Measurements from ENCODE around the gene WDR72.
"Not testable (repeated sequence)": the region's sequence is repeated elsewhere in the genome, so short reads cannot be mapped to it uniquely, and the experiment has no call there.

The WDR72 gene

DNA sequence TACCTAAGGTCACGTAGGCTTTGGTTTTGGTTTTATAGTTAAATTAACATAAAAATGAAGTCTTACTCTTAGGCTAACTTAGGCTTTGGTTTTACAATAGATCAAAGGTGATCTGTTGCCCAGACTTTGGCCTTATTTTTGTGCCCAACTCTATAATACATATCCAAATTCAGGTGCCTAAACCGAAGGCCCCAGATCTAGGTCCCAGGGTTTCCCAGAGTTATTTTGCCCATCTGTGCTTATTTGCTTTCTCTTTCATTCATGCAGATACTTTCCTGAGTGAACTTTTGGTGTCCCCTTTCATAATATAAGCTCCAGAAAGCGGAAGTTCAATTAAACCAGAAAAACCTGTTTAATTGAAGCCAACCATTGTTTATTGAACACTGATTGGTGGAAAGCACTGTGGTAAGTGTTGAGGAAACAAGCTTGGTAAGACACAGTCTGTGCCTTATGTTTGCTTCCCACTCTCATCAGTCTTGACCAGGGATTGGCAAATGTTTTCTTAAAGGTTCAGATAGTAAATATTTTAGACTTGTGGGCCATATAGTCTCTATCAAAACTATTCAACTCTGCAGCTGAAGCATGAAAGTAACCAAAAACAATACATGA is 209.7 kb downstream of the WDR72 start:
- no peak for DNase-seq (ENCODE audit: low spot score)
- TF ChIP-seq, protein P1, sequence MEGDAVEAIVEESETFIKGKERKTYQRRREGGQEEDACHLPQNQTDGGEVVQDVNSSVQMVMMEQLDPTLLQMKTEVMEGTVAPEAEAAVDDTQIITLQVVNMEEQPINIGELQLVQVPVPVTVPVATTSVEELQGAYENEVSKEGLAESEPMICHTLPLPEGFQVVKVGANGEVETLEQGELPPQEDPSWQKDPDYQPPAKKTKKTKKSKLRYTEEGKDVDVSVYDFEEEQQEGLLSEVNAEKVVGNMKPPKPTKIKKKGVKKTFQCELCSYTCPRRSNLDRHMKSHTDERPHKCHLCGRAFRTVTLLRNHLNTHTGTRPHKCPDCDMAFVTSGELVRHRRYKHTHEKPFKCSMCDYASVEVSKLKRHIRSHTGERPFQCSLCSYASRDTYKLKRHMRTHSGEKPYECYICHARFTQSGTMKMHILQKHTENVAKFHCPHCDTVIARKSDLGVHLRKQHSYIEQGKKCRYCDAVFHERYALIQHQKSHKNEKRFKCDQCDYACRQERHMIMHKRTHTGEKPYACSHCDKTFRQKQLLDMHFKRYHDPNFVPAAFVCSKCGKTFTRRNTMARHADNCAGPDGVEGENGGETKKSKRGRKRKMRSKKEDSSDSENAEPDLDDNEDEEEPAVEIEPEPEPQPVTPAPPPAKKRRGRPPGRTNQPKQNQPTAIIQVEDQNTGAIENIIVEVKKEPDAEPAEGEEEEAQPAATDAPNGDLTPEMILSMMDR (IDR thresholded peaks at IDR 0.05; ENCODE audit: extremely low read depth, missing control alignments) = no peak

DNA sequence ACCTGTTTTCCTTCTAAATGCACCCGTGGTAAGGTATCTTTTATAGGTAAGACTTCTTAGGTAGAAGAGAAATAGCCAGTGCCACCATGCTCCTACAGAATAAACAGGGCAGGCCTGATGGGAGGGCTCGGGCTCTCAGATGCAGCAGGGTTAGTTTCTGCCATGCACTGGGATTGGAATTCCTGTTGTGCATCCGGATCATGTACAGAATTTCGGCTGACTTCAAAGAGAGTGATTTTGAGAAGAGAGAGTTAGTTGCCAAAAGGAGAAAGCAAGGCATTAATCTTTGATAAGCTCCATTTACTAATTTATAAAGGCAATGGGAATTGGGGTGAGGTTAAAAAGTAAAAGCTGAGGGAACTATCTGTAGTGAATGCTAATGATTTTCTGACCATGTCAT is 211.2 kb downstream of the WDR72 start:
- DNase-seq (ENCODE audit: low spot score) = no peak

DNA sequence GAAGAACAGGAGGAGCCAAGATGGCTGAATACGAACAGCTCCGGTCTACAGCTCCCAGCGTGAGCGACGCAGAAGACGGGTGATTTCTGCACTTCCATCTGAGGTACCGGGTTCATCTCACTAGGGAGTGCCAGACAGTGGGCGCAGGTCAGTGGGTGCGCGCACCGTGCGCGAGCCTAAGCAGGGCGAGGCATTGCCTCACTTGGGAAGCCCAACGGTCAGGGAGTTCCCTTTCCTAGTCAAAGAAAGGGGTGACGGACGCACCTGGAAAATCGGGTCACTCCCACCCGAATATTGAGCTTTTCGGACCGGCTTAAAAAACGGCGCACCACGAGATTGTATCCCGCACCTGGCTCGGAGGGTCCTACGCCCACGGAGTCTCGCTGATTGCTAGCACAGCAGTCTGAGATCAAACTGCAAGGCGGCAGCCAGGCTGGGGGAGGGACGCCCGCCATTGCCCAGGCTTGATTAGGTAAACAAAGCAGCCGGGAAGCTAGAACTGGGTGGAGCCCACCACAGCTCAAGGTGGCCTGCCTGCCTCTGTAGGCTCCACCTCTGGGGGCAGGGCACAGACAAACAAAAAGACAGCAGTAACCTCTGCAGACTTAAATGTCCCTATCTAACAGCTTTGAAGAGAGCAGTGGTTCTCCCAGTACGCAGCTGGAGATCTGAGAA is 218.7 kb downstream of the WDR72 start:
- not testable (repeated sequence) for DNase-seq (ENCODE audit: low spot score)

More for the DNA sequence above, 211.2 kb downstream of the WDR72 start:
- TF ChIP-seq, protein P1 (IDR thresholded peaks at IDR 0.05; ENCODE audit: extremely low read depth, missing control alignments) = no peak

DNA sequence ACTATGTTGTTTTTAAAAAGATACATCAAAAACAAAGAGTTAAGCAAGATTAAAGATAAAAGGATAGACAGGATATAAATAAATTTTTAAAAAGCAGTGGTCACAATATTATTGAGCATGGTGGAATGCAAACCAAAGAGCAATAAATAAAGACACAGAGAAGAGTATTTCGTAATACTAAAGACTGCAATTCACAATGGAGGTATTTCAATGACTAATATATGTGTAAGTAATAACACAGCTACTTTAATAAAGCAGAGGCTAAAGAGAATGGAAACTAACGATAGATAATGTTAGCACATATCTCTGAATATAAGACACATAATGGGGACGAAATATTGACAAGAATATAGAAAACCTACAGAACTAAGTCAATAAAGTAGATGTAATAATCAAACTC is 219.6 kb downstream of the WDR72 start:
- TF ChIP-seq, protein P1 (IDR thresholded peaks at IDR 0.05; ENCODE audit: extremely low read depth, missing control alignments) = no peak
- no peak for DNase-seq (ENCODE audit: low spot score)

DNA sequence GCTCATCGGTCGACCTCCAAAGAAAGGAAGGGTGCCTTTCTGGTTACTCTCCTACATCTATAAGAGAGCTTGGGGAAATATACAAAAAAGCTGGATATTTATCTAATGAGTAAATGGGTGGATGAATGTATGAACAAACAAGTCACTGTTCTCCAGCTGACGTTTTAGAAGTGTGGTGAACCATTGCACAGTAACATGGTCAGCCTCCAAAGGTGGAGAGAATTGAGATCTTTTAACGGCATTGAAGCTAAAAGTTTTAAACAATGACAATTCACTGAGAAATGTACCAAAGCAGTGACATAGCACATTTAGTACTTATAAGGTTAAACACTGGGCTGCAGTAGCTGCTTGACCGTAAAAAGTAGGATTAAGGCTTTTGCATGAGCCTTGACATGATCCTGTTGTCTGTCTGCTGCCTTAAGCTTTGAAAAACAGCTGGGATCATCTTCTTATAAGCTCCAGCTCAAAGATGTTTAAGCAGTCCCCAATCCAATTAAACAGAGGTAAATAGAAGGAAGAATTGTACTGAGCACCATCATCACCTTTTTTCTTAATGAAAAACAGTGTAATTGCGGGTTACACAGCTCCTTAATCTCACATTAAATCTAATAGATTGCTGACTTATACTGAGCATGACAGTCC is 222.9 kb downstream of the WDR72 start:
- TF ChIP-seq, protein P1 (IDR thresholded peaks at IDR 0.05; ENCODE audit: extremely low read depth, missing control alignments) = no peak
- DNase-seq (ENCODE audit: low spot score) = no peak

DNA sequence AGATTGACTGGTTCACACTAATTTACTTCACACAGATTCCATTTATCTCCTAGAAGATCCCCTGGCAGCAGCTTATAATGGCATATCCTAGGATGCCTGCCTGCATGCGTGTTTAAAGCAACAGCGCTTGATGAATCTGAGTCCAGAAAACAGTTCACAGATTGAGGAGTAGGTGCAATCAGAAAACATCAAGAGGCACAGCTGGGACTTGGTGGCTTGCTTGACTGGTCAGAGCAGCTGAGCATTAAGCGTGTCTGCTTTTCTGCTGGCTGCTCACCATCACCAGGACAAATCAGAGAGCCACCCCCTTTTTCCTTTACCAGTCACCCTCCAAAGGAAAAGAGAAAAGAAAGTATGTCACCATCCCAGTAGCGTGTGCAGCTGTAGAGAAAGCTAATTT is 223.6 kb downstream of the WDR72 start:
- no peak for DNase-seq (ENCODE audit: low spot score)
- TF ChIP-seq, protein P1 (IDR thresholded peaks at IDR 0.05; ENCODE audit: extremely low read depth, missing control alignments) = no peak

DNA sequence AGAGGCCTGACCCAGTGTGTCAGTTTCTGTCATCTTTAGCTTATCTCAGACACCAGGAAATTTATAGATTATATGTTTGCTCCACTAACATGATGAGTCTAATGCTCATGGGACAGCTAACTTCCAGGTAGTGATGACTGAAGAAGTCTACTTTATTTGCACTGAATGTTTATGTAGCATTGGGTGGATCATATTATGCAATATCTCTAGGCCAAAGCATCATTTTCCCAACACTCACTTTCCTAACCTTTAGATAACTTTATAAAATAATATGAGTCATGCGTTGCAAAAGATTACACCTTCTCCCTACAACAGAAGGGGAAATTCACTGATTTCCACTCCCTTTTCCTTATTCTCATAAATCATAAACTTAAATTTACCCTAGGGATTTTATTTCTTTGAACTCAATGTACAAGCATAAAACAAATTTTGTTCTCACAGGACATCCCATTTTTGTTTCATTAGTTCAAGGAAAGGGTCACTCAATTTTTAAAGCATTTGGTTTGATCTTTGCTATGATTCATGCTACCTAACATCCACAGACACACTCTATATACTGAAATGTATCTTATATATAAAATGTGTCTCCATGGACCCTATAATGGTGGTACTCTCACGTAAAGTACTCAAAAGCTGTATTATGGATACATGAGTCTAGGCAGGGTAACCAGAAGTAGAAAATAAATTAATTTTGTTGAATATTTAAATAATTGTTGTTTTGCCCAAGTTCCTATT is 225.2 kb downstream of the WDR72 start:
- DNase-seq (ENCODE audit: low spot score) = no peak
- TF ChIP-seq, protein P1 (IDR thresholded peaks at IDR 0.05; ENCODE audit: extremely low read depth, missing control alignments) = no peak

Measured in GM20000 (cell line).